Astrocyte (in vitro differentiated cells and primary cell): ENCODE measurements around the gene DYNLT1. TPM values are rescaled to one million over a fixed set of nuclear protein-coding genes. Genes with fewer than 3 reads are reported as not detected.
"Not testable (repeated sequence)": the region's sequence is repeated elsewhere in the genome, so short reads cannot be mapped to it uniquely, and the experiment has no call there.

Source experiments
- DNase-seq: peaks from one replicate; pipeline ENCODE4 v3.0.0-alpha.2; 2010; ENCODE audit warnings: low read depth
- FAIRE-seq: peaks from 2 replicates; lab custom pipeline; 2011; peaks lifted over from hg19 to GRCh38; lab: Jason Lieb, UNC
- H2AFZ ChIP-seq: 2 replicates; pipeline ENCODE4 v1.6.0; 2012; ENCODE audit warnings: low read depth, low read length, inconsistent platforms
- H3K27ac ChIP-seq: 2 replicates; pipeline ENCODE4 v1.5.1; 2011; ENCODE audit warnings: low read depth, low read length, inconsistent platforms
- H3K27me3 ChIP-seq: 2 replicates; pipeline ENCODE4 v1.6.0; 2011; ENCODE audit warnings: low read length, inconsistent platforms; ENCODE audit not compliant: insufficient read depth
- H3K36me3 ChIP-seq: 2 replicates; pipeline ENCODE4 v1.5.1; 2011; ENCODE audit warnings: low read length, inconsistent platforms; ENCODE audit not compliant: insufficient read depth
- H3K4me1 ChIP-seq: 2 replicates; pipeline ENCODE4 v1.5.1; 2011; ENCODE audit warnings: low read length, inconsistent platforms; ENCODE audit not compliant: insufficient read depth
- H3K4me2 ChIP-seq: 2 replicates; pipeline ENCODE4 v1.6.0; 2012; ENCODE audit warnings: low read length, inconsistent platforms
- H3K4me3 ChIP-seq: 2 replicates; pipeline ENCODE4 v1.5.1; 2011; ENCODE audit warnings: low read depth, mild to moderate bottlenecking, low read length, inconsistent platforms; ENCODE audit not compliant: insufficient read depth
- H3K79me2 ChIP-seq: 2 replicates; pipeline ENCODE4 v1.6.0; 2012; ENCODE audit warnings: mild to moderate bottlenecking, low read length, inconsistent platforms; ENCODE audit not compliant: insufficient read depth
- H3K9ac ChIP-seq: 2 replicates; pipeline ENCODE4 v1.6.0; 2012; ENCODE audit warnings: mild to moderate bottlenecking, low read length, inconsistent platforms
- H3K9me3 ChIP-seq: 2 replicates; pipeline ENCODE4 v1.5.1; 2012; ENCODE audit warnings: low read depth, mild to moderate bottlenecking, low read length, inconsistent platforms; ENCODE audit not compliant: insufficient read depth
- H4K20me1 ChIP-seq: 2 replicates; pipeline ENCODE4 v1.6.0; 2012; ENCODE audit warnings: low read length, inconsistent platforms; ENCODE audit not compliant: insufficient read depth
- H3K27ac Mint-ChIP-seq: one replicate; pipeline ENCODE4 v1.8.0; 2021; ENCODE audit warnings: mild to moderate bottlenecking, mixed read lengths; ENCODE audit not compliant: unreplicated experiment
- H3K27me3 Mint-ChIP-seq: one replicate; pipeline ENCODE4 v1.8.0; 2021; ENCODE audit warnings: low read depth, mixed read lengths; ENCODE audit not compliant: unreplicated experiment
- H3K36me3 Mint-ChIP-seq: one replicate; pipeline ENCODE4 v1.8.0; 2021; ENCODE audit warnings: low read depth, mixed read lengths; ENCODE audit not compliant: unreplicated experiment
- H3K4me1 Mint-ChIP-seq: one replicate; pipeline ENCODE4 v1.8.0; 2021; ENCODE audit warnings: low read depth, mixed read lengths; ENCODE audit not compliant: unreplicated experiment
- H3K4me3 Mint-ChIP-seq: one replicate; pipeline ENCODE4 v1.8.0; 2021; ENCODE audit warnings: mild to moderate bottlenecking, moderate library complexity, mixed read lengths; ENCODE audit not compliant: unreplicated experiment
- H3K9me3 Mint-ChIP-seq: one replicate; pipeline ENCODE4 v1.8.0; 2021; ENCODE audit warnings: mild to moderate bottlenecking, mixed read lengths; ENCODE audit not compliant: unreplicated experiment
- CTCF ChIP-seq: IDR thresholded peaks from 2 replicates; pipeline ENCODE4 v1.5.1; 2011; ENCODE audit warnings: low read depth, mild to moderate bottlenecking, inconsistent platforms, low read length, moderate library complexity; ENCODE audit not compliant: insufficient read depth
- EZH2 ChIP-seq: IDR thresholded peaks from 2 replicates; pipeline ENCODE4 v1.6.1; 2012; ENCODE audit warnings: mild to moderate bottlenecking, low read length, inconsistent platforms; ENCODE audit not compliant: insufficient read depth
- total RNA-seq: library from RNA; stranded (reverse); gene quantifications from 2 replicates; pipeline ENCODE4 v1.2.1, GENCODE V29; 2021

Gene DYNLT1
- total RNA-seq, 1 donor from 2014 or later = 169 TPM

GRCh38 chr6:158635427-158636073 lies 9.0 kb downstream of the DYNLT1 start:
- Histone ChIP-seq H3K9me3 (no peaks in the 10 kb centered on the region), H3K4me3 (no peak overlapping the region), H4K20me1 (peaks cover 44% of the 10 kb centered on the region), H3K27me3 (no peaks in the 10 kb centered on the region), H3K9ac (no peak overlapping the region), H2AFZ (no peak overlapping the region), H3K36me3 (peaks cover 36% of the 10 kb centered on the region), H3K4me2 (no peak overlapping the region), H3K27ac (no peak overlapping the region), H3K79me2 (peaks cover 43% of the 10 kb centered on the region), H3K4me1 (peaks cover 29% of the 10 kb centered on the region)
- DNase-seq = no peak
- H3K9me3 Mint-ChIP-seq = no peaks in the 10 kb centered on the region
- FAIRE-seq = no peak
- peaks cover 22% of the 10 kb centered on the region for H3K4me1 Mint-ChIP-seq
- no peak overlapping the region for H3K27ac Mint-ChIP-seq
- H3K4me3 Mint-ChIP-seq = no peak overlapping the region
- TF ChIP-seq EZH2 = no peak
- no peak for TF ChIP-seq CTCF
- no peaks in the 10 kb centered on the region for H3K27me3 Mint-ChIP-seq
- H3K36me3 Mint-ChIP-seq = peaks cover 17% of the 10 kb centered on the region

GRCh38 chr6:158634695-158635426 lies 9.7 kb downstream of the DYNLT1 start:
- H3K36me3 ChIP-seq = peaks cover 38% of the 10 kb centered on the region
- peaks cover 36% of the 10 kb centered on the region for H3K79me2 ChIP-seq
- no peaks in the 10 kb centered on the region for H3K9me3 ChIP-seq
- H3K4me2 ChIP-seq = no peak overlapping the region
- peaks cover 37% of the 10 kb centered on the region for H4K20me1 ChIP-seq
- Mint-ChIP-seq H3K27ac (no peak overlapping the region), H3K36me3 (peaks cover 11% of the 10 kb centered on the region), H3K4me1 (peaks cover 18% of the 10 kb centered on the region), H3K9me3 (no peaks in the 10 kb centered on the region), H3K27me3 (no peaks in the 10 kb centered on the region), H3K4me3 (no peak overlapping the region)
- no peak overlapping the region for H3K4me3 ChIP-seq
- DNase-seq = no peak
- H3K9ac ChIP-seq = no peak overlapping the region
- no peaks in the 10 kb centered on the region for H3K27me3 ChIP-seq
- FAIRE-seq = no peak
- no peak for TF ChIP-seq CTCF
- peaks cover 24% of the 10 kb centered on the region for H3K4me1 ChIP-seq
- H3K27ac ChIP-seq = no peak overlapping the region
- no peak overlapping the region for H2AFZ ChIP-seq

GRCh38 chr6:158633127-158633526 lies 11.4 kb downstream of the DYNLT1 start:
- Histone ChIP-seq H4K20me1 (peaks cover 28% of the 10 kb centered on the region), H3K36me3 (peaks cover 39% of the 10 kb centered on the region), H2AFZ (no peak overlapping the region), H3K9me3 (no peaks in the 10 kb centered on the region), H3K4me2 (no peak overlapping the region), H3K9ac (no peak overlapping the region), H3K27me3 (no peaks in the 10 kb centered on the region), H3K27ac (no peak overlapping the region), H3K4me1 (peaks cover 19% of the 10 kb centered on the region), H3K79me2 (peaks cover 22% of the 10 kb centered on the region), H3K4me3 (no peak overlapping the region)
- no peak overlapping the region for H3K4me3 Mint-ChIP-seq
- TF ChIP-seq EZH2 = no peak
- no peak for TF ChIP-seq CTCF
- no peaks in the 10 kb centered on the region for H3K9me3 Mint-ChIP-seq
- no peaks in the 10 kb centered on the region for H3K27me3 Mint-ChIP-seq
- H3K36me3 Mint-ChIP-seq = peaks cover 18% of the 10 kb centered on the region
- H3K27ac Mint-ChIP-seq = peak overlapping the region; percentile 73
- DNase-seq (no peak), FAIRE-seq (no peak)
- H3K4me1 Mint-ChIP-seq = peaks cover 14% of the 10 kb centered on the region

GRCh38 chr6:158632538-158633119 lies 11.9 kb downstream of the DYNLT1 start:
- H3K27me3 ChIP-seq, DNase-seq, H2AFZ ChIP-seq, FAIRE-seq, H3K9me3 ChIP-seq, H3K4me3 ChIP-seq, H3K4me3 Mint-ChIP-seq, H3K9me3 Mint-ChIP-seq, H3K27me3 Mint-ChIP-seq: not testable (repeated sequence)
- peaks cover 14% of the 10 kb centered on the region for H3K4me1 Mint-ChIP-seq
- Histone ChIP-seq H3K27ac (peak overlapping the region; percentile 74), H3K36me3 (peaks cover 39% of the 10 kb centered on the region), H3K4me2 (peak overlapping the region; percentile 60), H4K20me1 (peaks cover 31% of the 10 kb centered on the region), H3K9ac (peak overlapping the region; percentile 51), H3K79me2 (peaks cover 18% of the 10 kb centered on the region), H3K4me1 (peaks cover 19% of the 10 kb centered on the region)
- peaks cover 23% of the 10 kb centered on the region for H3K36me3 Mint-ChIP-seq
- H3K27ac Mint-ChIP-seq = peak overlapping the region; percentile 73
